ENCODE data around the gene BCL11B.

BCL11B gene

DNA sequence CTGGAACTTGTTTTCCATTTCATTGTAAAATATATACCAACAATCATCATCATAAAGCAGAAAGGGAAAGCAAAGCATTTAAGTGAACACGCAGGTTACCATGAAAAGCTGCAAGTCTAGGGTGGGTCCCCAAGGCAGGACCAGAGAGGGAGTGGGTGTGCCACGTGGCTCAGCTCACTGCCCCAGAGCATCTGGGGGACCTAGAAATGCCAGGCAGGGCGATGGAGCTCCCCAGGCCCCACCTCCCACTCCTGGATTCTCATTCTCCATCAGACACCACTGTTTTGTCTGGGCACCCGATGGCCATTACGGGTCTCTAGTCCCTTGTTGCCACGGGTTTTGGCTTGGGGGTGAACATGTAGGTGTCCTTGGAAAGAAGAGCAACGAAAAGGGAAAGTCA is 34.7 kb downstream of the BCL11B start:
- CTCF ChIA-PET, result interaction anchor here (0.6 kb wide), 1 partner anchor 237 kb away, joined by 3 read pairs; no protein-coding TSS in a partner anchor
- TF ChIP-seq, protein P1, sequence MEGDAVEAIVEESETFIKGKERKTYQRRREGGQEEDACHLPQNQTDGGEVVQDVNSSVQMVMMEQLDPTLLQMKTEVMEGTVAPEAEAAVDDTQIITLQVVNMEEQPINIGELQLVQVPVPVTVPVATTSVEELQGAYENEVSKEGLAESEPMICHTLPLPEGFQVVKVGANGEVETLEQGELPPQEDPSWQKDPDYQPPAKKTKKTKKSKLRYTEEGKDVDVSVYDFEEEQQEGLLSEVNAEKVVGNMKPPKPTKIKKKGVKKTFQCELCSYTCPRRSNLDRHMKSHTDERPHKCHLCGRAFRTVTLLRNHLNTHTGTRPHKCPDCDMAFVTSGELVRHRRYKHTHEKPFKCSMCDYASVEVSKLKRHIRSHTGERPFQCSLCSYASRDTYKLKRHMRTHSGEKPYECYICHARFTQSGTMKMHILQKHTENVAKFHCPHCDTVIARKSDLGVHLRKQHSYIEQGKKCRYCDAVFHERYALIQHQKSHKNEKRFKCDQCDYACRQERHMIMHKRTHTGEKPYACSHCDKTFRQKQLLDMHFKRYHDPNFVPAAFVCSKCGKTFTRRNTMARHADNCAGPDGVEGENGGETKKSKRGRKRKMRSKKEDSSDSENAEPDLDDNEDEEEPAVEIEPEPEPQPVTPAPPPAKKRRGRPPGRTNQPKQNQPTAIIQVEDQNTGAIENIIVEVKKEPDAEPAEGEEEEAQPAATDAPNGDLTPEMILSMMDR (conservative IDR thresholded peaks at IDR 0.05; ENCODE audit: low read depth), result no peak
- no peak for DNase-seq (ENCODE audit: low spot score)
- no peak overlapping the region for H3K27ac ChIP-seq
- POLR2A ChIA-PET (ENCODE audit: low non-redundant PET), result no interaction called here

GRCh38 chr14:99236386-99237138 is 35.4 kb downstream of the BCL11B start:
- H3K27ac ChIP-seq, result no peak overlapping the region
- no peak for DNase-seq (ENCODE audit: low spot score)
- ChIA-PET POLR2A (ENCODE audit: low non-redundant PET) (no interaction called here), CTCF (interaction anchor here (0.6 kb wide), 1 partner anchor 237 kb away, joined by 3 read pairs; no protein-coding TSS in a partner anchor)
- TF ChIP-seq, protein P1 (conservative IDR thresholded peaks at IDR 0.05; ENCODE audit: low read depth), result no peak

DNA sequence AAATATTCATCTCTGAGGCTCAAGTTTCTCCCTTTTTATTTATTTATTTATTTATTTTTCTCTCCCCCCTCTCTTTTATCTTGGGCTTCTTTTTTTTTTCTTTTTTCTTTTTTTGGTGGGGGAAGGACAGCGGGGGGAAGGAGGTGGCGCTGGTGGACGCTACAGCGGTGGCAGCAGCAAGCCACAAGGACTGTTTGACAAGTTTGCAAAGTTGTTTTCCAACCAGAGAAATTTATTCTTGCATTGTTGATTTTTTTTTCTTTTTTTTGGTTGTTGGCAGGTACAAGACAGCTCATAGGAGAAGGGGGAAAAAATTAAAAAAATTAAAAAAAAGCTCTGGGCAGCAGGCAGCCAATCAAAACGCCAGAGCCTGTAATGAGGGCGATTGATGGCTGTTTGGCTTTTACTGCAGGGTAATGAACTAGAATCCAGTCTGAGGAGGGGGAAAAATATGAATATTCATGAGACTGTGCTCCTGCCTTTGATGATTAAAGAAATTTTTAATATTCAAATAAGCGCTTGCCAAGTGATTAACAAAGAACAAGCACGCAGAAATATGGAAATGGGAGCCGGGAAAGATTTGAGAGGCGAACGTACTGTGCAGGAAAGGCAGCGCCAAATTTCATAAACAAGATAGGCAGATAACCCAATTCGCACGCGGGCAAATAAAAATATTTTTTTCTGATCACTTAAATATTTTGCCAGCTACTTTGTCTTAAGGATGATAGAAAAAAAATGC is 36.2 kb downstream of the BCL11B start:
- POLR2A ChIA-PET (ENCODE audit: low non-redundant PET), result no interaction called here
- H3K27ac ChIP-seq, result no peak overlapping the region
- TF ChIP-seq, protein P1 (conservative IDR thresholded peaks at IDR 0.05; ENCODE audit: low read depth), result no peak
- CTCF ChIA-PET, result no interaction called here
- DNase-seq (ENCODE audit: low spot score), result no peak

GRCh38 chr14:99234961-99235571 is 36.9 kb downstream of the BCL11B start:
- CTCF ChIA-PET, result interaction anchor here (0.6 kb wide), 1 partner anchor 158 kb away, joined by 6 read pairs; no protein-coding TSS in a partner anchor
- no peak for DNase-seq (ENCODE audit: low spot score)
- TF ChIP-seq, protein P1 (conservative IDR thresholded peaks at IDR 0.05; ENCODE audit: low read depth), result no peak
- POLR2A ChIA-PET (ENCODE audit: low non-redundant PET), result no interaction called here
- H3K27ac ChIP-seq, result no peak overlapping the region

DNA sequence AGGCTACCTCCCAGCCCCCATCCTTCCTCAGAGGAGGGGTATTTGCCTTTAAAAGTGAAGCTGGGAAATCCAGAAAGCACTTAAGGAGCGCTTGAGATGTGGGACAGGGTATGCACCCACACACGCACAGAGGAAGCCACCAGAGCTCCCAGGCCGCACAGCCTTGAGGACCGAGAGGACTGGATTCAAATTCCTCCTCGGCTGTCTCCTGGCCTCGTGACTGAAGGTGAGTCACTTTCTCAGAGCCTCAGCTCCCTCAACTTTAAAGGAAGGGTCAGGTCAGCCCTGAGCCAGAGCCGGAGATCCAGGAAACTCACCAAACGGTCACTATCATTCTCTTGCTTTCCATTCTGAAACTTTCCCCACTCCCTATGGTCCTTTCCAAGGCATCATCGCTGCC is 37.6 kb downstream of the BCL11B start:
- DNase-seq (ENCODE audit: low spot score), result no peak
- TF ChIP-seq, protein P1 (conservative IDR thresholded peaks at IDR 0.05; ENCODE audit: low read depth), result no peak
- ChIA-PET CTCF (interaction anchor here (0.6 kb wide), 1 partner anchor 38 kb away, joined by 4 read pairs; no protein-coding TSS in a partner anchor), POLR2A (ENCODE audit: low non-redundant PET) (no interaction called here)
- no peak overlapping the region for H3K27ac ChIP-seq
